ENCODE data around the gene IQSEC1. TPM values are rescaled to one million over a fixed set of nuclear protein-coding genes. Genes with fewer than 3 reads are reported as not detected.

IQSEC1 gene
- total and polyA plus RNA-seq, 9 of the 15 experiments (the other 6 are each of a cell fraction or from before 2014, with no cell fraction given): 0.56 to 39.0 (median 6.8) TPM

GRCh38 chr3:13112521-13113345 is 39.5 kb upstream of the IQSEC1 start:
- no peak overlapping the region for H3K27ac ChIP-seq (ENCODE audit: extremely low read depth, low read depth, low read length)
- H4K20me1 ChIP-seq (replicated peaks; ENCODE audit: control insufficient read depth, insufficient read depth, low read length): peaks cover 11% of the 10 kb centered on the region
- ChIA-PET POLR2A (interaction anchor here (0.6 kb wide), 1 partner anchor 177 kb away, joined by 3 read pairs; no protein-coding TSS in a partner anchor), CTCF (ENCODE audit: low intra/inter-chr PET ratio) (no interaction called here)
- H3K4me3 ChIP-seq: no peak overlapping the region
- intact Hi-C loops (cut with micrococcal nuclease): no loop called here
- H3K9ac ChIP-seq (ENCODE audit: insufficient read depth in 1 of 2, low read depth in 2 of 2, low read length in 2 of 2): peak overlapping the region in 1 of 2 experiments; percentile 26; a peak in 1 of 4 replicates
- ATAC-seq (no peak; the same call in 2 of the 3 replicates), DNase-seq (ENCODE audit: extremely low read depth in 1 of 4, low spot score in 3 of 4) (no peak), FAIRE-seq (no peak)
- H3K79me2 ChIP-seq (ENCODE audit: control insufficient read depth, insufficient read depth, low read length): no peaks in the 10 kb centered on the region
- H3K4me2 ChIP-seq (ENCODE audit: insufficient read depth, low read length): no peak overlapping the region
- no peaks in the 10 kb centered on the region for H3K36me3 ChIP-seq (ENCODE audit: control insufficient read depth, insufficient read depth, low read length)
- no TSS peak for BruUV-seq (replicated peaks)
- in situ Hi-C loops (cut with MboI): no loop called here
- no peak overlapping the region for H2AFZ ChIP-seq (ENCODE audit: low read depth, low read length)
- H3K9me3 ChIP-seq (replicated peaks; ENCODE audit: control insufficient read depth, insufficient read depth, low read depth, low read length): no peaks in the 10 kb centered on the region; the same call in 1 of the 2 replicates
- H3K4me1 ChIP-seq (replicated peaks in 1 of 2; ENCODE audit: control insufficient read depth in 2 of 2, insufficient read depth in 2 of 2, low read length in 2 of 2): peaks cover 0 to 8% of the 10 kb centered on the region in 2 experiments; a peak in 1 of 5 replicates
- peaks cover 57 to 81% of the 10 kb centered on the region in 2 experiments for H3K27me3 ChIP-seq (ENCODE audit: control insufficient read depth in 2 of 2, insufficient read depth in 2 of 2, low read length in 2 of 2)
- 5% methylated on average over 16 of the region's 16 CpGs for WGBS (ENCODE audit: insufficient coverage, low coverage, missing lambda C conversion rate)
- H3K9me1 ChIP-seq (ENCODE audit: control insufficient read depth, insufficient read depth, low read length): no peaks in the 10 kb centered on the region
- no peak for TF ChIP-seq GATAD2B (IDR thresholded peaks at IDR 0.05; ENCODE audit: borderline replicate concordance)
- TF ChIP-seq CBFA2T2 (conservative IDR thresholded peaks at IDR 0.05): no peak
- TF ChIP-seq SRSF7 (optimal IDR thresholded peaks at IDR 0.05; ENCODE audit: low read depth, low read length): no peak
- no peak for TF ChIP-seq RREB1 (CRISPR knock-in tag; IDR thresholded peaks at IDR 0.05)
- peak; percentile 66; the same call in 1 of the 2 replicates for TF ChIP-seq PTBP1 (IDR thresholded peaks at IDR 0.05; ENCODE audit: low read depth, low read length)
- no peak for TF ChIP-seq TFAM (CRISPR knock-in tag; conservative IDR thresholded peaks at IDR 0.05)
- TF ChIP-seq CBX8 (IDR thresholded peaks at IDR 0.05; ENCODE audit: borderline replicate concordance, extremely low read depth, low read depth, low read length, poor library complexity, severe bottlenecking): no peak
- TF ChIP-seq FOSL1 (tag; conservative IDR thresholded peaks at IDR 0.05): no peak
- no peak for TF ChIP-seq MCM3 (IDR thresholded peaks at IDR 0.05)
- no peak for TF ChIP-seq HMG20B (CRISPR knock-in tag; IDR thresholded peaks at IDR 0.05)
- peak; percentile 57 for TF ChIP-seq BCOR (IDR thresholded peaks at IDR 0.05)
- TF ChIP-seq SMARCA5 (IDR thresholded peaks at IDR 0.05): peak; percentile 85; the same call in 1 of the 2 replicates
- no peak for TF ChIP-seq RB1 (IDR thresholded peaks at IDR 0.05; ENCODE audit: low read depth)
- no peak for TF ChIP-seq ZNF184 (CRISPR knock-in tag; IDR thresholded peaks at IDR 0.05)
- peak; percentile 92 for TF ChIP-seq BRD9 (IDR thresholded peaks at IDR 0.05; ENCODE audit: low read depth, partially characterized antibody)
- peak; percentile 46 to 63; a peak in 3 of 4 replicates for TF ChIP-seq KDM1A (IDR thresholded peaks at IDR 0.05)
